Measurements from ENCODE around the gene PFDN1. TPM values are rescaled to one million over a fixed set of nuclear protein-coding genes. Genes with fewer than 3 reads are reported as not detected.

PFDN1 gene
- total and polyA plus RNA-seq, 8 donors, result 45.7 to 98.9 (median 87.3) TPM

DNA sequence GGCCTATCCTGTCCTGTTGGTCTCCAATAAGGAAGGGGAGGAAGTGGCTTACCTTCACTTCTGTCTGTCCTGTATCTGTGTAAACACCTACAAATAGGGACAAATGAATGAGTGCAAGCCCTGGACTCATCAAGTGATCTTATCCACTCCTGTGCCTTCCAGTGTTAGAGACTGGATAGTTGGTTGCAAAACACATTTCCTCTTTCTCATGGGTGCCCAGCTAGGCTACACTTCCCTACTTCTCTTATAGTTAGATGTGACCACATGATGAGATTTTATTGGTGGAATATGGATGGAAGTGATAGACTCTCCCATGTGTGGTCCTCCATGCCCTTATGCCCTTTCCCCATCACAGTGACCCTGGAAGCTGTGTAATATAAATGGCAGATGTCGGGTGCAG is 16.9 kb upstream of the PFDN1 start:
- Histone ChIP-seq H3K9me3 (no peaks in the 10 kb centered on the region), H3K4me1 (peaks cover 31 to 59% of the 10 kb centered on the region in 2 donors), H3K36me3 (no peaks in the 10 kb centered on the region), H3K27ac (no peak overlapping the region), H3K27me3 (no peaks in the 10 kb centered on the region), H3K4me3 (no peak overlapping the region)
- intact Hi-C loops (cut with DNase I), result no loop called here
- ATAC-seq, result no peak
- TF ChIP-seq, protein P1, sequence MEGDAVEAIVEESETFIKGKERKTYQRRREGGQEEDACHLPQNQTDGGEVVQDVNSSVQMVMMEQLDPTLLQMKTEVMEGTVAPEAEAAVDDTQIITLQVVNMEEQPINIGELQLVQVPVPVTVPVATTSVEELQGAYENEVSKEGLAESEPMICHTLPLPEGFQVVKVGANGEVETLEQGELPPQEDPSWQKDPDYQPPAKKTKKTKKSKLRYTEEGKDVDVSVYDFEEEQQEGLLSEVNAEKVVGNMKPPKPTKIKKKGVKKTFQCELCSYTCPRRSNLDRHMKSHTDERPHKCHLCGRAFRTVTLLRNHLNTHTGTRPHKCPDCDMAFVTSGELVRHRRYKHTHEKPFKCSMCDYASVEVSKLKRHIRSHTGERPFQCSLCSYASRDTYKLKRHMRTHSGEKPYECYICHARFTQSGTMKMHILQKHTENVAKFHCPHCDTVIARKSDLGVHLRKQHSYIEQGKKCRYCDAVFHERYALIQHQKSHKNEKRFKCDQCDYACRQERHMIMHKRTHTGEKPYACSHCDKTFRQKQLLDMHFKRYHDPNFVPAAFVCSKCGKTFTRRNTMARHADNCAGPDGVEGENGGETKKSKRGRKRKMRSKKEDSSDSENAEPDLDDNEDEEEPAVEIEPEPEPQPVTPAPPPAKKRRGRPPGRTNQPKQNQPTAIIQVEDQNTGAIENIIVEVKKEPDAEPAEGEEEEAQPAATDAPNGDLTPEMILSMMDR (IDR thresholded peaks at IDR 0.05), result no peak
- no peak for DNase-seq

DNA sequence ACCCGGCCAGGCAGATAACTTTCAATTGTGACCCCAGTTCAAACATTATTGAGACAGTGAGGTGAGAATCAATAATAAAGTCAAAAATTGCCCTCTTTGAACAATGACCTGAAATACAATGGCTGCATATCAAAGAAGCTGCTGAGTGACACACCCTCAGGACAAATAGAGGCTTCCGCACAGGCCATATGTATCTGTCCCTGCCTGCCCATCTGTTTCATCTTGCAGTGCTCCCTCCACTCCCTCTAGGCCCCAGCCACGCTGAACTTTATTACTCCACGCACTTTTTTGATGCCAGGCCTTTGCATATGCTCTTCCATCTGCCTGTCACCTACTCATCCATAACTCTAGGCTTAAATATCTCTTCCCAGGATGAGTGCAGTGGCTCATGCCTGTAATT is 15.9 kb upstream of the PFDN1 start:
- TF ChIP-seq, protein P1 (IDR thresholded peaks at IDR 0.05), result no peak
- ATAC-seq (no peak), DNase-seq (no peak)
- Histone ChIP-seq H3K36me3 (no peaks in the 10 kb centered on the region), H3K27ac (no peak overlapping the region), H3K9me3 (no peaks in the 10 kb centered on the region), H3K4me1 (peaks cover 21 to 48% of the 10 kb centered on the region in 2 donors), H3K27me3 (no peaks in the 10 kb centered on the region), H3K4me3 (no peak overlapping the region)
- intact Hi-C loops (cut with DNase I), result no loop called here

DNA sequence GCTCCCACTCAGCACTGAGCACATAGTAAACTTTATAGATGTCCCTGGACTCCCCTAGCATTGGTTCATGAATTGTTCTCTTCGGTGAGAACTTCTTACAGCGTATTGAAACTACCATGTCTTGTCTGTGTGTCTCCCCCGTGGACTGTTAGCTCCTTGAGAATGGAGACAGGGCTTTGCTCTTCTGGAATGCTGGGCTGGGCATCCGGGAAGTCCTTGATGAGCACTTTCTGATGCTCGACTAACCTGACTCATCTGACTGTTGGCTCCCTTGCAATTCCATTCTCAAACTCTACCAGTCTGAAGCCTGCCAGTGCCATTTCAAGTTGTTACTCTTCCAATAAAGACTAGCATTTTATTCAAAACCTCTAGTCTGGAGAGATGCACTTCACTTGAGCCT is 15.0 kb upstream of the PFDN1 start:
- intact Hi-C loops (cut with DNase I), result no loop called here

DNA sequence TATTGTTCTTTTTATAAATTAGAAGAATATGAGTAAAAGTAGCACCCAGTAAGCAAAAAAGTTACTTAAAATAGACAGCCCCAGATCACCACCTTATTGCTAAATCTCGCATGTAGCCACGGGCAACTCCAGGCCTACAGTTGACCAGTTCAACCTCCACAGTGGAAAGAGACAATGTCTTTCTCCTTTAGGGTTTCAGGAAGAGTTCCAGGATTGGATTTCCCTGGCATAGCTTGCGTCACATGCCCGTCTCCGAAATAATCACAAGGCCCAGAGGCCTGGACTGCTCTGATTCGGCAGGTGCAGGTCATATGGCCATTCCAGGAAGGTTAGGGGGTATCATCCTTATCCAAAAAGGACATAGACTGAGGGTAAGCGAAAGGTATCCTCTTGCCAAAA is 9.9 kb upstream of the PFDN1 start:
- H3K27ac ChIP-seq, result peak overlapping the region; percentile 64 to 71
- ATAC-seq (no peak), DNase-seq (no peak)
- peaks cover 11 to 30% of the 10 kb centered on the region in 2 donors for H3K4me1 ChIP-seq
- intact Hi-C loops (cut with DNase I), result no loop called here
- no peaks in the 10 kb centered on the region for H3K36me3 ChIP-seq
- H3K27me3 ChIP-seq, result no peaks in the 10 kb centered on the region
- TF ChIP-seq, protein P1 (IDR thresholded peaks at IDR 0.05), result no peak
- H3K4me3 ChIP-seq, result no peak overlapping the region
- no peaks in the 10 kb centered on the region for H3K9me3 ChIP-seq

More for the DNA sequence above, 15.0 kb upstream of the PFDN1 start:
- Histone ChIP-seq H3K4me3 (no peak overlapping the region), H3K27ac (no peak overlapping the region), H3K27me3 (no peaks in the 10 kb centered on the region), H3K4me1 (peaks cover 12 to 41% of the 10 kb centered on the region in 2 donors), H3K9me3 (no peaks in the 10 kb centered on the region), H3K36me3 (no peaks in the 10 kb centered on the region)
- ATAC-seq (peak; percentile 48), DNase-seq (no peak)
- TF ChIP-seq, protein P1 (IDR thresholded peaks at IDR 0.05), result no peak

DNA sequence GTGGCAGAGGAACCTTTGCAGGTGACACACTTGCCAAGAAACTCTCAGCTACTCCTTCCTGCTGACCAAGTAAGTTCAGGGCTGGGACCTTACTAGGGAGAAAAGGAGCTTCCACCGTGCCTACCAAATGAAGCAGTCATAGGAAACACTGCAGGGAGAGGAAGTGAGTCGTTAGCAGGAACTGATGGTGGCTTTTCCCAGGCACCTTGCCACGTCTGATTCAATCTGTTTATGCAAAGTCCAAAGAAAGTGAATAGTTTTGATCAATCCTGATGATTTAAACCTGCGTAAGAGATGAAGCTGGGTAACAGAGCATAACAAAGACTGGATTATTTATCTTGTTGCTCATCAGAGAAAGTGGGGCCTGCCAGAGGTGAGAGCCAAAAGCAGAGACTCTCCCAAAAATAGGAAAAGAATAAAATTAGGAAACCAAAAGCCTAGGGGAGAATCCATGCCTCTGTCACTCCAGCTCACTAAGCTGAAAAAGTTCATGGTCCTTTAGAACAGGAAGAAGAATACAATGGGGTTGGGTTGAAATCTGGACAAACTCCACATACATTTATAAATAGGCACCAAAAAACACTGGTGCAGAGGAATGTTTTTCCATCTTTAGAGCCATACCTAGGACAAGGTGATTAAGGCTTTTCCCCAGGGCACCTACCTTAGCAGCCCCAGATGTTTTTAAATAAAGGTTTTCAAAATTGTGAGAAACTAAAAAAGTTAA is 9.3 kb upstream of the PFDN1 start:
- Histone ChIP-seq H3K4me1 (peaks cover 11 to 30% of the 10 kb centered on the region in 2 donors), H3K27ac (peak overlapping the region; percentile 64 to 71), H3K4me3 (no peak overlapping the region), H3K9me3 (no peaks in the 10 kb centered on the region), H3K27me3 (no peaks in the 10 kb centered on the region), H3K36me3 (no peaks in the 10 kb centered on the region)
- TF ChIP-seq, protein P1 (IDR thresholded peaks at IDR 0.05), result no peak
- intact Hi-C loops (cut with DNase I), result no loop called here
- ATAC-seq, result peak; percentile 71
- DNase-seq, result peak in 1 of 4 donors; percentile 49

All from left lung (tissue), 10 donors.